ENCODE results near the gene KLC1. TPM values are rescaled to one million over a fixed set of nuclear protein-coding genes. Genes with fewer than 3 reads are reported as not detected.

The KLC1 gene
- total RNA-seq, 3 donors from 2014 or later: 99.3 to 188 (median 104) TPM

DNA sequence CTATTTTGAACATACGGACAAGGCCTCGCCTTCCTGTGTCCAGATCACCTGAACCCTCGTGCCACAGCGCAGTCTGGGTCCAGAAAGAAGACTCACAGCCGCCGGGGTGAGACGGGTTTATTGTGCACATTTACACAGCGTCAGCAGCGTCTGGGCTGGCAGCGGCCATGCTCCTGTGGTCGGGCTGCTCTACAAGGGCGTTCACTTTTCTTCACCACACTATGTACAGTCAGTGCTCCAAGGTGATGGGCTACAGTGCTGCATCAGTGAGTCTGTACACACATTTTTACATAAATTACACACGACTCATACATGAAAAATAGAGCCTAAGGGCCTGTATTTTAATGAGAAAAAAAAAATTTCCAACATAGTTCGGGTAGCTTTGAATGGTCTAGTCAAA lies 104.6 kb downstream of the KLC1 start:
- no peak for DNase-seq
- H3K36me3 ChIP-seq (ENCODE audit: low read depth): peaks cover under 1% of the 10 kb centered on the region
- intact Hi-C loops (cut with DNase I, micrococcal nuclease): no loop called here

DNA sequence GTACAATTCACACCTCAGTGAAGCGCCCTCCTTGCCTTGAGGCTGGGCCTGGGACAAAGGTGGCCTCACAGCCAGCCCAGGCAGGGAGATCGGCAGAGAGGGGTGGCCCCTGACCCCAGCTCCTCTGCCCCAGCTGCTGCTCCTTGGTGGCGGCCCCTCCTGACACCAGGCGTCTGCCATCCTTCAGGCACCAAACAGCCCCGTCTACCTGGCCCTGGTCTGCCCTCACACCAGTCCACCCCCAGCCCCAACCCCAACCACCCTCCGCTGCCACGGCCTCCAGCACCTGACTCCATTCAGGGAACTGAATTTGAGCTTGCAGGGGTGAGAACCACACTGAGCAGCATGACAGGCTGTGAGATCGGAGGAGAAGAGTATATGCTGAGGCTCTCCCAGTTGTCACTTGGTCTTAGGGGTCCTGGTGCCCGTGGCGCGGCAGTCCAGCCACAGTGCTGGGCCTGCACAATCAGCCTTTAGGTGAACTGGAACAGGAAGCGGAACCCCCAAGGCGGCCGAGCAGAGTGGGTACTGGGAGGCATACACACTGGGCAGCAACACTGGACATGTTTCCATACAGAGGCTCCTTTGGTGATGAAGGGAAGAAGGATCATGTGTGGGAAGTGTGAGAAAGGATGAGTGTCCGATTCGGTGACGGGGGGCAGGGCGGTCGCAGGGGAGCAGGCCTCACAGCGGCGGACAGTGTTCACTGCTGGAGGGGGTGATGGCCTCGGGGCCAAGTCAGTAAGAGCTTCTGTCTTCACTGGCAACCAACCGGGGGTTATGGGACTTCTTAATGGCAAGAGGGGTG lies 105.3 kb downstream of the KLC1 start:
- TF ChIP-seq, protein P1, sequence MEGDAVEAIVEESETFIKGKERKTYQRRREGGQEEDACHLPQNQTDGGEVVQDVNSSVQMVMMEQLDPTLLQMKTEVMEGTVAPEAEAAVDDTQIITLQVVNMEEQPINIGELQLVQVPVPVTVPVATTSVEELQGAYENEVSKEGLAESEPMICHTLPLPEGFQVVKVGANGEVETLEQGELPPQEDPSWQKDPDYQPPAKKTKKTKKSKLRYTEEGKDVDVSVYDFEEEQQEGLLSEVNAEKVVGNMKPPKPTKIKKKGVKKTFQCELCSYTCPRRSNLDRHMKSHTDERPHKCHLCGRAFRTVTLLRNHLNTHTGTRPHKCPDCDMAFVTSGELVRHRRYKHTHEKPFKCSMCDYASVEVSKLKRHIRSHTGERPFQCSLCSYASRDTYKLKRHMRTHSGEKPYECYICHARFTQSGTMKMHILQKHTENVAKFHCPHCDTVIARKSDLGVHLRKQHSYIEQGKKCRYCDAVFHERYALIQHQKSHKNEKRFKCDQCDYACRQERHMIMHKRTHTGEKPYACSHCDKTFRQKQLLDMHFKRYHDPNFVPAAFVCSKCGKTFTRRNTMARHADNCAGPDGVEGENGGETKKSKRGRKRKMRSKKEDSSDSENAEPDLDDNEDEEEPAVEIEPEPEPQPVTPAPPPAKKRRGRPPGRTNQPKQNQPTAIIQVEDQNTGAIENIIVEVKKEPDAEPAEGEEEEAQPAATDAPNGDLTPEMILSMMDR (IDR thresholded peaks at IDR 0.05): no peak
- Histone ChIP-seq H3K9me3 (no peaks in the 10 kb centered on the region), H3K36me3 (ENCODE audit: low read depth) (no peaks in the 10 kb centered on the region), H3K4me1 (ENCODE audit: low read depth) (no peaks in the 10 kb centered on the region), H3K4me3 (no peak overlapping the region)
- no peak for ATAC-seq
- DNase-seq: no peak
- intact Hi-C loops (cut with DNase I, micrococcal nuclease): no loop called here

More for the DNA sequence above, 104.6 kb downstream of the KLC1 start:
- Histone ChIP-seq H3K4me3 (no peak overlapping the region), H3K4me1 (ENCODE audit: low read depth) (no peaks in the 10 kb centered on the region), H3K9me3 (no peaks in the 10 kb centered on the region)
- TF ChIP-seq, protein P1 (IDR thresholded peaks at IDR 0.05): no peak
- ATAC-seq: no peak

DNA sequence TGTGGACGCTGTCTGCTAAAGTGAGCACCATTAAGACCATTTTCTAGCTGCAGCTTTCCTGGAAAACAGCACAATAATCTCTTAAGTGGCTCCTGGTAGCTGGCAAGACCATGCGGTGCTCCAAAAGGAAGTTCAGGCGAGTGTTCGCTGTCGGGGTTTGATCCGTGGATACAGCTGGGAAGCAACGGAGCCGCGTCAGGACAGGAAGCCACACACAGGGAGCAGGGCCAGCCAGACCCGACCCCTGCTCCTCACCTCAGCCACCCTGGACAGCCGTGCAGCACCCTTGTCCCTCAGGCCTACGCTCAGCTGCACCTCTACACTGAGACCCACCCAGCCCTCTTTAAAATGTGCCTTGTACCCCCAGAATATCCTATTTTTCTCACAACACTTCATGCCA lies 106.0 kb downstream of the KLC1 start:
- DNase-seq: no peak
- Histone ChIP-seq H3K4me1 (ENCODE audit: low read depth) (no peaks in the 10 kb centered on the region), H3K9me3 (no peaks in the 10 kb centered on the region), H3K4me3 (no peak overlapping the region), H3K36me3 (ENCODE audit: low read depth) (no peaks in the 10 kb centered on the region)
- TF ChIP-seq, protein P1 (IDR thresholded peaks at IDR 0.05): no peak
- intact Hi-C loops (cut with DNase I, micrococcal nuclease): no loop called here
- no peak for ATAC-seq

DNA sequence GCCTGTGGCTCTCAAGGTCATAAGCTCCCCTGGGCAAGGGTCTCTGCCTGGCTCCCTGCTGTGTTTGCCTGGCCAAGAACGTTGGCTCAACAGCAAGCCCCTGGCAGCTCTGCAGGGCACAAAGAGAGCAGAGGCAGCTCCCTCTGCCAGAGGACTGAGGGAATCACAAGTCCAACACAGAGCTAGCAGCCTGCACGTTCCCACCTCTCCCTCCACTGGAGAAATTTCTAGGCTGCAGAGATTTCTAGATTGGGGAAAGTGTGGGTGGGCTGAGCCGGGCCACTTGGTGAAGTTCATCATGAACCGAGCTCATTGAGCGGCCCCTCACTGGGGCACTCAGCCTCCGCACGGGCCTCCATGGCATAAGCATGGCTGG lies 106.4 kb downstream of the KLC1 start:
- no peaks in the 10 kb centered on the region for H3K4me1 ChIP-seq (ENCODE audit: low read depth)

DNA sequence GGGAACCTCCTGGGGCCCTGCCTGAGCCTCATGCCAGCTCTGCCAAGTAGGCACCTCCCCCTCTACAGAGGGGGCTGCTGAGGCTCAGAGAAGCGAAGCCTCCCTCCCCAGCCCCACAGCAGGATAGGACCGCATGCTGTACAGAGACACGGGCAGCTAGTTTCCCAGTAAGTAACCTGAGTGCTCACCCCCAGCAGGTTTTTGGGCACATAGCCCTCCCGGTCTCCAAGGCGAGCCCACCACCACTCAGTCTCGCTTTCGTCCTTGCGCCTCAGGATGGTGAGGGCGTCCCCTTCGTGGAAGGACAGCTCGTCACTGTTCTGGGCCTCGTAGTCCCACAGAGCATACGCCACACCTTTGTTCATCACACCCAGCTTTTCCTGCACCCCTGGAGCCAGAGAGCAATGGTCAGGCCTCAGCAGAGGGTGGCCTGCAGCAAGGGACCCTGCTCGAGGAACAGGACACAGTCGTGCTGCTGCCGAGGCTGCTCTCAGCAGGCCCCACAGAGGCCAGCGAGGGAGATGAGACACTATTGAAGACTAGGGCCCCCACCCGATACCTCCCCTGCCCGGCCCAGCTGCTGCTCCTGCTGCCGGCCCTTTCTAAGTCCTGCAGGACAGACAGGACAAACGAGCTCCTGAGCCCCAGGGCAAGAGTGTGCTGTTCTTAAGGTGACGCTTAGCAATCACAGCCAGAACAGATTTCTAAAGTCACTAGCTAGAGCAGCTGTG lies 107.0 kb downstream of the KLC1 start:
- no peak for ATAC-seq
- intact Hi-C loops (cut with DNase I, micrococcal nuclease): no loop called here
- TF ChIP-seq, protein P1 (IDR thresholded peaks at IDR 0.05): no peak
- no peak for DNase-seq
- Histone ChIP-seq H3K4me1 (ENCODE audit: low read depth) (no peaks in the 10 kb centered on the region), H3K9me3 (no peaks in the 10 kb centered on the region), H3K36me3 (ENCODE audit: low read depth) (no peaks in the 10 kb centered on the region), H3K4me3 (no peak overlapping the region)

More for the DNA sequence above, 106.4 kb downstream of the KLC1 start:
- TF ChIP-seq, protein P1 (IDR thresholded peaks at IDR 0.05): no peak
- ATAC-seq (no peak), DNase-seq (no peak)
- intact Hi-C loops (cut with DNase I, micrococcal nuclease): no loop called here
- H3K36me3 ChIP-seq (ENCODE audit: low read depth): no peaks in the 10 kb centered on the region
- no peaks in the 10 kb centered on the region for H3K9me3 ChIP-seq
- H3K4me3 ChIP-seq: no peak overlapping the region

Data from mucosa of descending colon (tissue), 3 donors.